Colonic mucosa (tissue), 4 donors: ENCODE results near the gene PRSS33. TPM values are rescaled to one million over a fixed set of nuclear protein-coding genes. Genes with fewer than 3 reads are reported as not detected.
A peak's percentile ranks its signal among the peaks of the same experiment; 100 is the strongest.

Experiments used
- DNase-seq: peaks from one replicate; pipeline ENCODE4 v3.0.0-alpha.2; 2020
- H3K27ac ChIP-seq: fragments of 200-600 bp; one replicate; pipeline ENCODE4 v1.8.0; 2021
- H3K27me3 ChIP-seq: fragments of 200-600 bp; one replicate; pipeline ENCODE4 v1.8.0; 2021
- H3K36me3 ChIP-seq: fragments of 200-600 bp; one replicate; pipeline ENCODE4 v1.8.0; 2021
- H3K4me1 ChIP-seq: fragments of 200-600 bp; one replicate; pipeline ENCODE4 v1.8.0; 2021; ENCODE audit warnings: mild to moderate bottlenecking
- H3K4me3 ChIP-seq: fragments of 200-600 bp; one replicate; pipeline ENCODE4 v1.8.0; 2021
- H3K9ac ChIP-seq, 2 donors: one replicate each; pipeline ENCODE4 v1.7.0; 2013; ENCODE audit warnings: control low read depth in 2 of 2, low read depth in 2 of 2, low read length in 2 of 2
- H3K9me3 ChIP-seq: fragments of 200-600 bp; one replicate; pipeline ENCODE4 v1.8.0; 2021
- CTCF ChIP-seq: fragments of 200-600 bp; IDR thresholded peaks from one replicate; pipeline ENCODE4 v1.8.0; 2022; ENCODE audit warnings: antibody characterized with exemption, mild to moderate bottlenecking
- intact Hi-C: fragments of 100-400 bp; cut with DNase I; formaldehyde crosslinking; loops from one replicate; pipeline ENCODE4 v1.14.1; 2022
- total RNA-seq, 2 donors: library from RNA; stranded (reverse); fragmentation: NEBNext Ultra II Directional in 1 of 2; extraction: Animal tissue kit (Norgen Biotek cat#: 25700) in 1 of 2; gene quantifications; one replicate each; pipeline ENCODE4 v1.2.1, GENCODE V29; 2021
- donor health status: healthy.
- donor health status: DM: no; HTN: no; CAD: no.
- donor health status: DM: no; HTN: no; CAD: no.

The PRSS33 gene
- not detected for total RNA-seq

GRCh38 chr16:2787406-2787805 lies at the start of gene PRSS33:
Gene PRSS33 (minus strand): TSS chr16:2787560. CDS start chr16:2786547, 1,013 bp downstream.
- no peaks in the 10 kb centered on the region for H3K9me3 ChIP-seq
- H3K27me3 ChIP-seq: peaks cover 13% of the 10 kb centered on the region

GRCh38 chr16:2836646-2837508 lies 49.5 kb upstream of the PRSS33 start:
- no peak overlapping the region for H3K9ac ChIP-seq
- H3K9me3 ChIP-seq: no peaks in the 10 kb centered on the region
- H3K27me3 ChIP-seq: no peaks in the 10 kb centered on the region
- H3K4me1 ChIP-seq: no peaks in the 10 kb centered on the region
- H3K36me3 ChIP-seq: no peaks in the 10 kb centered on the region
- DNase-seq: no peak
- peak overlapping the region; percentile 31 for H3K27ac ChIP-seq
- TF ChIP-seq CTCF: no peak
- no peak overlapping the region for H3K4me3 ChIP-seq
- intact Hi-C loops: no loop called here

More at GRCh38 chr16:2787406-2787805, at the start of gene PRSS33:
- Histone ChIP-seq H3K36me3 (no peaks in the 10 kb centered on the region), H3K27ac (no peak within 1 kb of the TSS), H3K4me3 (no peak within 1 kb of the TSS), H3K4me1 (peaks cover 6% of the 10 kb centered on the region), H3K9ac (no peak within 1 kb of the TSS)
- no peak for DNase-seq
- intact Hi-C loops: no loop called here
- TF ChIP-seq CTCF: no peak

GRCh38 chr16:2835638-2836493 lies 48.5 kb upstream of the PRSS33 start:
- peak overlapping the region in 1 of 2 donors; percentile 3 for H3K9ac ChIP-seq
- peak; percentile 70 for DNase-seq
- H3K4me1 ChIP-seq: no peaks in the 10 kb centered on the region
- H3K27me3 ChIP-seq: no peaks in the 10 kb centered on the region
- H3K27ac ChIP-seq: peak overlapping the region; percentile 31
- no peaks in the 10 kb centered on the region for H3K36me3 ChIP-seq
- no peaks in the 10 kb centered on the region for H3K9me3 ChIP-seq
- intact Hi-C loops: no loop called here
- no peak overlapping the region for H3K4me3 ChIP-seq
- TF ChIP-seq CTCF: no peak

- H3K4me1 ChIP-seq: no peaks in the 10 kb centered on the region
- H3K4me3 ChIP-seq: no peak overlapping the region
- no peak for DNase-seq
- no peaks in the 10 kb centered on the region for H3K27me3 ChIP-seq
- H3K27ac ChIP-seq: no peak overlapping the region
- intact Hi-C loops: no loop called here
- no peaks in the 10 kb centered on the region for H3K9me3 ChIP-seq
- no peak for TF ChIP-seq CTCF
- no peak overlapping the region for H3K9ac ChIP-seq
- no peaks in the 10 kb centered on the region for H3K36me3 ChIP-seq
These were observed 47.6 kb upstream of the PRSS33 start for GRCh38 chr16:2834968-2835367.

GRCh38 chr16:2833776-2834175 lies 46.4 kb upstream of the PRSS33 start:
- H3K27me3 ChIP-seq: no peaks in the 10 kb centered on the region
- no peak for DNase-seq
- intact Hi-C loops: no loop called here

More at GRCh38 chr16:2833776-2834175, 46.4 kb upstream of the PRSS33 start:
- Histone ChIP-seq H3K4me1 (no peaks in the 10 kb centered on the region), H3K36me3 (no peaks in the 10 kb centered on the region), H3K27ac (no peak overlapping the region), H3K4me3 (no peak overlapping the region), H3K9ac (no peak overlapping the region), H3K9me3 (no peaks in the 10 kb centered on the region)
- no peak for TF ChIP-seq CTCF
